SK-N-SH (cell line): ENCODE results near the gene GLT6D1. TPM values are rescaled to one million over a fixed set of nuclear protein-coding genes. Genes with fewer than 3 reads are reported as not detected.

ENCODE experiments used
- CTCF ChIA-PET: fragments of 300-600, 350-600 bp; formaldehyde crosslinking; extraction: SDS; loops from one replicate; lab custom pipeline; 2021; lab: Yijun Ruan, JAX
- POLR2A ChIA-PET: fragments of 350-600 bp; sonication (Branson Sonifier 250); formaldehyde crosslinking; extraction: SDS; loops from one replicate; lab custom pipeline; 2020; ENCODE audit warnings: antibody characterized with exemption, inconsistent platforms; lab: Yijun Ruan, JAX
- DNase-seq: peaks from one replicate; pipeline ENCODE4 v3.0.0; 2012
- H2AFZ ChIP-seq: fragments of 200-600 bp; sonication (generic); 2 replicates; pipeline ENCODE4 v1.8.1; 2016; ENCODE audit warnings: antibody characterized with exemption, mild to moderate bottlenecking, low read depth
- H3F3A ChIP-seq: fragments of 200-600 bp; sonication (generic); replicated peaks from 2 replicates; pipeline ENCODE3; 2016; ENCODE audit warnings: antibody characterized with exemption, mild to moderate bottlenecking; ENCODE audit not compliant: insufficient read depth
- H3K27ac ChIP-seq, 2 experiments: fragments of 200-500 bp in 1 of 2; fragments of 200-600 bp in 1 of 2; sonication (Bioruptor generic) in 1 of 2; sonication (generic), shearing (Covaris generic) in 1 of 2; 2 replicates each; pipeline versions ENCODE4 v1.5.1 to v1.6.1; 2014 to 2016; ENCODE audit warnings: low read depth in 2 of 2, inconsistent platforms in 1 of 2, low read length in 1 of 2, mild to moderate bottlenecking in 1 of 2, mixed read lengths in 1 of 2
- H3K27me3 ChIP-seq: fragments of 200-600 bp; sonication (generic), shearing (Covaris generic); 2 replicates; pipeline ENCODE4 v1.6.1; 2016; ENCODE audit warnings: mixed run types; ENCODE audit not compliant: insufficient read depth
- H3K36me3 ChIP-seq, 2 experiments: fragments of 200-500 bp in 1 of 2; fragments of 200-600 bp in 1 of 2; sonication (Bioruptor generic) in 1 of 2; sonication (generic) in 1 of 2; replicated peaks in 1 of 2; 2 replicates each; pipeline versions ENCODE3 to v1.5.1; 2014 to 2016; ENCODE audit warnings: low read length in 1 of 2, mild to moderate bottlenecking in 1 of 2; ENCODE audit not compliant: insufficient read depth in 2 of 2, control insufficient read depth in 1 of 2
- H3K4me1 ChIP-seq, 2 experiments: fragments of 200-500 bp in 1 of 2; fragments of 200-600 bp in 1 of 2; sonication (Bioruptor generic) in 1 of 2; sonication (generic), shearing (Covaris generic) in 1 of 2; 2 replicates each; pipeline versions ENCODE4 v1.5.1 to v1.6.1; 2014 to 2016; ENCODE audit warnings: low read depth in 1 of 2, low read length in 1 of 2, mixed run types in 1 of 2; ENCODE audit not compliant: insufficient read depth in 2 of 2, control insufficient read depth in 1 of 2
- H3K4me2 ChIP-seq: fragments of 200-600 bp; sonication (generic), shearing (Covaris generic); 2 replicates; pipeline ENCODE4 v1.6.1; 2017; ENCODE audit warnings: mixed run types
- H3K4me3 ChIP-seq, 2 experiments: fragments of 200-500 bp in 1 of 2; fragments of 200-600 bp in 1 of 2; sonication (Bioruptor generic) in 1 of 2; sonication (generic), shearing (Covaris generic) in 1 of 2; 2 replicates each; pipeline versions ENCODE4 v1.5.1 to v1.8.1; 2014 to 2016; ENCODE audit warnings: low read depth in 2 of 2, inconsistent platforms in 1 of 2, low read length in 1 of 2, mild to moderate bottlenecking in 1 of 2, mixed read lengths in 1 of 2, moderate library complexity in 1 of 2
- H3K79me2 ChIP-seq: fragments of 200-600 bp; sonication (generic); 2 replicates; pipeline ENCODE4 v1.8.1; 2017; ENCODE audit warnings: mild to moderate bottlenecking; ENCODE audit not compliant: insufficient read depth
- H3K9ac ChIP-seq: fragments of 200-600 bp; sonication (generic); 2 replicates; pipeline ENCODE4 v1.6.1; 2017; ENCODE audit warnings: mixed run types
- H3K9me2 ChIP-seq: fragments of 200-600 bp; sonication (generic); 2 replicates; pipeline ENCODE4 v1.6.1; 2017; ENCODE audit warnings: mixed run types
- H3K9me3 ChIP-seq: fragments of 200-600 bp; sonication (generic); 2 replicates; pipeline ENCODE4 v1.6.1; 2017; ENCODE audit warnings: mixed run types, mild to moderate bottlenecking, moderate library complexity
- H4K20me1 ChIP-seq: fragments of 200-600 bp; sonication (generic); 2 replicates; pipeline ENCODE4 v1.6.1; 2017; ENCODE audit warnings: mild to moderate bottlenecking, mixed run types; ENCODE audit not compliant: insufficient read depth
- CHD2 ChIP-seq: fragments of 150-350 bp; IDR thresholded peaks from 2 replicates; pipeline ENCODE4 v1.6.1; 2018; ENCODE audit warnings: low read length; ENCODE audit not compliant: partially characterized antibody
- ELF1 ChIP-seq: IDR thresholded peaks from 2 replicates; pipeline ENCODE4 v1.4.0; 2012
- FOXJ3 ChIP-seq: sonication (generic); formaldehyde crosslinking; IDR thresholded peaks from 2 replicates; pipeline ENCODE4 v1.5.1; 2020; ENCODE audit warnings: mild to moderate bottlenecking, missing genetic modification reagents
- IRF3 ChIP-seq: fragments of 150-350 bp; IDR thresholded peaks from 2 replicates; pipeline ENCODE4 v1.6.1; 2016; ENCODE audit warnings: mild to moderate bottlenecking, low read depth, low read length
- MAX ChIP-seq: IDR thresholded peaks from 2 replicates; pipeline ENCODE4 v1.4.0; 2012; ENCODE audit warnings: low read depth
- MEF2A ChIP-seq: IDR thresholded peaks from 2 replicates; pipeline ENCODE4 v1.4.0; 2012; ENCODE audit warnings: low read depth, borderline replicate concordance
- NFIC ChIP-seq: IDR thresholded peaks from 2 replicates; pipeline ENCODE4 v1.4.0; 2012; ENCODE audit warnings: borderline replicate concordance
- NRF1 ChIP-seq: IDR thresholded peaks from 2 replicates; pipeline ENCODE4 v1.6.1; 2012; ENCODE audit warnings: low read depth, mild to moderate bottlenecking, low read length
- PBX3 ChIP-seq: IDR thresholded peaks from 2 replicates; pipeline ENCODE4; 2012
- POLR2AphosphoS5 ChIP-seq: IDR thresholded peaks from 2 replicates; pipeline ENCODE4 v1.6.1; 2012; ENCODE audit warnings: low read depth, low read length
- RCOR1 ChIP-seq: fragments of 150-350 bp; IDR thresholded peaks from 2 replicates; pipeline ENCODE4 v1.6.1; 2017; ENCODE audit warnings: antibody characterized with exemption, low read length
- REST ChIP-seq: IDR thresholded peaks from 2 replicates; pipeline ENCODE4 v1.6.1; 2012; ENCODE audit warnings: mild to moderate bottlenecking, low read depth, low read length, moderate library complexity
- RFX5 ChIP-seq: IDR thresholded peaks from 2 replicates; pipeline ENCODE4 v1.6.1; 2012; ENCODE audit warnings: mild to moderate bottlenecking, improper control_type of control experiment, low read length
- SMC3 ChIP-seq: IDR thresholded peaks from 2 replicates; pipeline ENCODE4 v1.6.1; 2012; ENCODE audit warnings: low read depth, low read length, improper control_type of control experiment
- WGBS: methylation state at CpG from one replicate; pipeline ENCODE4 v1.1.6; 2017; ENCODE audit warnings: low lambda C conversion rate; 5-methylcytosine and 5-hydroxymethylcytosine counted together
- polyA plus RNA-seq, 3 experiments: library from polyadenylated mRNA; depleted of rRNA; stranded (reverse); fragments of >200 nt; gene quantifications; 2 replicates each; pipeline ENCODE4 v1.2.3, GENCODE V29; 2012

Gene GLT6D1
- polyA plus RNA-seq, 1 of the 3 experiments (the other 2 are of a cell fraction), result not detected

GRCh38 chr9:135616619-135617537 lies 22.5 kb downstream of the GLT6D1 start:
- no peaks in the 10 kb centered on the region for H4K20me1 ChIP-seq
- H3K79me2 ChIP-seq, result no peaks in the 10 kb centered on the region
- ChIA-PET CTCF (interaction anchor here (0.8 to 1.8 kb wide), 6 partner anchors 10 to 30 kb away, joined by 3 to 8 read pairs (median 3); no protein-coding TSS in a partner anchor), POLR2A (no interaction called here)
- H3K27me3 ChIP-seq, result no peaks in the 10 kb centered on the region
- no peak overlapping the region for H3K4me3 ChIP-seq
- no peaks in the 10 kb centered on the region for H3K9me3 ChIP-seq
- H3F3A ChIP-seq, result no peaks in the 10 kb centered on the region
- no peak for TF ChIP-seq POLR2AphosphoS5
- TF ChIP-seq PBX3, result no peak
- peaks cover 0 to 9% of the 10 kb centered on the region in 2 experiments; a peak in 1 of 4 replicates for H3K4me1 ChIP-seq
- 50% methylated on average over 15 of the region's 34 CpGs for WGBS
- H3K27ac ChIP-seq, result no peak overlapping the region
- H3K9ac ChIP-seq, result no peak overlapping the region
- DNase-seq, result peak; percentile 23
- H3K9me2 ChIP-seq, result no peaks in the 10 kb centered on the region
- H3K36me3 ChIP-seq, result no peaks in the 10 kb centered on the region
- no peak overlapping the region for H3K4me2 ChIP-seq
- H2AFZ ChIP-seq, result no peak overlapping the region

- CTCF ChIA-PET, result interaction anchor here (0.9 to 4.6 kb wide), 7 partner anchors 9 to 108 kb away, joined by 3 to 44 read pairs (median 3); partner anchors contain the start of gene KCNT1
- H3K4me1 ChIP-seq, result peaks cover 0 to 9% of the 10 kb centered on the region in 2 experiments; a peak in 1 of 4 replicates
- DNase-seq, result peak; percentile 57
- no peaks in the 10 kb centered on the region for H3K9me2 ChIP-seq
- H3K4me3 ChIP-seq, result no peak overlapping the region
- H3K27me3 ChIP-seq, result no peaks in the 10 kb centered on the region
- no peak overlapping the region for H3K27ac ChIP-seq
- no peak for TF ChIP-seq MEF2A
- TF ChIP-seq RCOR1, result no peak
- TF ChIP-seq MAX, result no peak
- TF ChIP-seq POLR2AphosphoS5, result no peak
- TF ChIP-seq IRF3, result no peak
- TF ChIP-seq ELF1, result no peak
- no peak for TF ChIP-seq FOXJ3 (CRISPR knock-in tag)
- TF ChIP-seq CHD2, result no peak
- no peak for TF ChIP-seq REST
- TF ChIP-seq NFIC, result no peak
- TF ChIP-seq NRF1, result no peak
- no peak for TF ChIP-seq SMC3
- TF ChIP-seq PBX3, result no peak
- TF ChIP-seq RFX5, result no peak
- H2AFZ ChIP-seq, result no peak overlapping the region
- POLR2A ChIA-PET, result no interaction called here
- H3K9me3 ChIP-seq, result no peaks in the 10 kb centered on the region
- no peaks in the 10 kb centered on the region for H4K20me1 ChIP-seq
- no peaks in the 10 kb centered on the region for H3F3A ChIP-seq
- WGBS, result 57% methylated on average over 13 of the region's 31 CpGs
- H3K9ac ChIP-seq, result no peak overlapping the region
- H3K79me2 ChIP-seq, result no peaks in the 10 kb centered on the region
- no peaks in the 10 kb centered on the region for H3K36me3 ChIP-seq
- no peak overlapping the region for H3K4me2 ChIP-seq
These were observed 23.4 kb downstream of the GLT6D1 start for GRCh38 chr9:135615666-135616618.
